Measurements from ENCODE around the gene PCP4. TPM values are rescaled to one million over a fixed set of nuclear protein-coding genes. Genes with fewer than 3 reads are reported as not detected.

Gene PCP4
- total RNA-seq, 2 donors from 2014 or later, result 0.99 to 6.5 TPM

DNA sequence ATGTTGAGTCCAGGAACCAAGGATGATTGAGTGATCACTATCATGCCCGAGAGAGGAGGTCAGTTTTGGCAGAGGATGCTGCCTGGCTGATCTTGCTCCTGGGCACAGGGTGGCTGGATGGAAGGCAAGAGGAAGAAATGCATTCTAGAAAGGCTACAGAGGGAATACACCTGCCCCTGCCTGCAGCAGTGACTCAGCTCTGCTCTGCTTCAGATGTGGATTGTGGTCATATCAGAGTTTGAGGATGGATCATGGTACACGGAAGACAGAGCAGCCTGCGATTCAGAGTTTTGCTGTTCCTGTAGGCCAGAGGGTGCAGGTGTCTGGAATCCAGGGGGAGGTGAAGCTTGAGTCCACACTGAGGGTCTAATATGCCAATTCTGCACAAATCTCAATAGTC is 37.2 kb downstream of the PCP4 start:
- TF ChIP-seq, protein P1, sequence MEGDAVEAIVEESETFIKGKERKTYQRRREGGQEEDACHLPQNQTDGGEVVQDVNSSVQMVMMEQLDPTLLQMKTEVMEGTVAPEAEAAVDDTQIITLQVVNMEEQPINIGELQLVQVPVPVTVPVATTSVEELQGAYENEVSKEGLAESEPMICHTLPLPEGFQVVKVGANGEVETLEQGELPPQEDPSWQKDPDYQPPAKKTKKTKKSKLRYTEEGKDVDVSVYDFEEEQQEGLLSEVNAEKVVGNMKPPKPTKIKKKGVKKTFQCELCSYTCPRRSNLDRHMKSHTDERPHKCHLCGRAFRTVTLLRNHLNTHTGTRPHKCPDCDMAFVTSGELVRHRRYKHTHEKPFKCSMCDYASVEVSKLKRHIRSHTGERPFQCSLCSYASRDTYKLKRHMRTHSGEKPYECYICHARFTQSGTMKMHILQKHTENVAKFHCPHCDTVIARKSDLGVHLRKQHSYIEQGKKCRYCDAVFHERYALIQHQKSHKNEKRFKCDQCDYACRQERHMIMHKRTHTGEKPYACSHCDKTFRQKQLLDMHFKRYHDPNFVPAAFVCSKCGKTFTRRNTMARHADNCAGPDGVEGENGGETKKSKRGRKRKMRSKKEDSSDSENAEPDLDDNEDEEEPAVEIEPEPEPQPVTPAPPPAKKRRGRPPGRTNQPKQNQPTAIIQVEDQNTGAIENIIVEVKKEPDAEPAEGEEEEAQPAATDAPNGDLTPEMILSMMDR (IDR thresholded peaks at IDR 0.05), result no peak

DNA sequence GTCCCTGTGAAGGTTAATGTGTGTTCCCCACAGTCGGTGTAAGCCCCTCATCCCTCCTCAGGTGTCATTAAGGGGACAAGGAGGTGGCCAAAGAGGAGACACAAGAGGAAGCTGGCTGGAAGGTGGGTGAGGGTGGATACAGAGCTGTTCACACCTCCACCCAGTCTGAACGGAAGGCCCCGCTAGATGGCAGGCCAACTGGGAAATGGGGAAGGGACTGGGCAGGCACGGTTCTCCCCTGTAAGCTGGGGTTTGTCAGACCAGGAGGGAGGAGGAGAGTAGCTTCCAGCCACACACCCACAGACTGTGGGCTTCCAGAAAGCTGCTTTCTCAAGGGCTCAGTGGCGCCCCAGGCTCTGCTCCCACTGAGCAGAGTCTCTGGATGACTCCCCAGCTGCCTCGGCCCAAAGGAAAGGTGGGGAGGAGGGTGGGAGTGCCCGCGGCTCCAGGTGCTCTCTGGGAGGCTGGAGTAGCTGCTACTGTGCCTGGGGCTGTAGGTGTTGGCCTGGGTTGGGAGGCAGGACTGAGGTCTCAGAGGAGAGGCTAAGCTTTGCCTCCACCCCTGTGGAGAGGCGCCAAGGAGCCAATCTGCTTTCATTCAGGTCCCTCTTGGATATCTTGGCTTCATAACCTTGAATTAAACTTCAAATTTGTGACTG is 41.2 kb downstream of the PCP4 start:
- H3K9ac ChIP-seq (ENCODE audit: low read depth in 2 of 2, low read length in 2 of 2), result no peak overlapping the region
- TF ChIP-seq, protein P1 (IDR thresholded peaks at IDR 0.05), result no peak
- H3K27me3 ChIP-seq, result no peaks in the 10 kb centered on the region
- no peaks in the 10 kb centered on the region for H3K9me3 ChIP-seq
- H3K27ac ChIP-seq, result no peak overlapping the region
- intact Hi-C loops (cut with DNase I), result no loop called here
- DNase-seq, result no peak
- H3K4me1 ChIP-seq, result no peaks in the 10 kb centered on the region
- no peak overlapping the region for H3K4me3 ChIP-seq
- H3K36me3 ChIP-seq, result no peaks in the 10 kb centered on the region

More for the DNA sequence above, 37.2 kb downstream of the PCP4 start:
- Histone ChIP-seq H3K27me3 (no peaks in the 10 kb centered on the region), H3K4me3 (no peak overlapping the region), H3K4me1 (no peaks in the 10 kb centered on the region), H3K9me3 (no peaks in the 10 kb centered on the region), H3K36me3 (no peaks in the 10 kb centered on the region), H3K27ac (no peak overlapping the region), H3K9ac (ENCODE audit: low read depth in 2 of 2, low read length in 2 of 2) (no peak overlapping the region)
- intact Hi-C loops (cut with DNase I), result no loop called here
- no peak for DNase-seq

DNA sequence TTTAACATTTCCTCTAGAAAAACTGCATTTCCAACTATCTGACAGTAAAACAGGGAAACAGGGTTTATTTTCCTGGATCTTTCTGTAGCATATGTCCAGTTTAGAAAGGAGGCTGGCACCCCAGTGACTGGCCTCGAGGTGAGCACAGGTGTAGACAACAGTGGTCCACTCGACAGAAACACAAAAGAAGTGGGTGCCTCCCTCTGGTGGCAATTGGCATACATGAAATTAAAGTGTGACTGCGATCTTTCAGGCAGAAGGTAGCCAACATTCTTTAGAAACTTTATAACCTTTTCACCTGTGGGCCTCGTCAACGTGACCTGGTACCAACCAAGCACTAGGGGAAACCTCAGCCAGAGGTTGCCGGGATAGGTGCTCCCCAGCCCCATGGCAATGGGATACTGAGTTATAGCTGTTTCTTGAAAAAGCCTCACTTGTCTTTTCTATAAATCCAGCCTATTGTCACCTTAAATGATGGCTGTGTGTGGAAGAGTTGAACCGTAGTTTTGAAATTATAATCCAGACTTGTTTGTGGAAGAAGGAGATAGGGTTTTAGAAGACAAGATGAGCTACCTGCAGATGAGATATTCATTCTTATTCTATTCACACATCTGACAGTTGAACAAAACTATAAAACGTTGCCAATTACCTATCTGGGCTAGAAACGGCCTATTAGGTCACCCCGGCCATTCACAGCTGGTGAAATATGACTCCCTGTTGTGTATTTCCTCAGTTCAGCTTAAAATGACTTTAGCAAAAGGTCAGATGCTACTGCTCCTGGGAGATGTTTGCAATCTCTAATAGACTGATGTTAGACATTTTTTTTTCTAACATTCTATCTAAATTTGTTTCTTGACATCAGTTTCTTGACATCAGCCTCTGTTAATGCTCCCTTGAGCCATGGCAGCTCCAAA is 44.3 kb downstream of the PCP4 start:
- Histone ChIP-seq H3K27ac (no peak overlapping the region), H3K4me3 (no peak overlapping the region), H3K36me3 (no peaks in the 10 kb centered on the region), H3K4me1 (no peaks in the 10 kb centered on the region), H3K27me3 (no peaks in the 10 kb centered on the region), H3K9me3 (no peaks in the 10 kb centered on the region), H3K9ac (ENCODE audit: low read depth in 2 of 2, low read length in 2 of 2) (no peak overlapping the region)
- intact Hi-C loops (cut with DNase I), result no loop called here
- no peak for DNase-seq
- TF ChIP-seq, protein P1 (IDR thresholded peaks at IDR 0.05), result no peak

DNA sequence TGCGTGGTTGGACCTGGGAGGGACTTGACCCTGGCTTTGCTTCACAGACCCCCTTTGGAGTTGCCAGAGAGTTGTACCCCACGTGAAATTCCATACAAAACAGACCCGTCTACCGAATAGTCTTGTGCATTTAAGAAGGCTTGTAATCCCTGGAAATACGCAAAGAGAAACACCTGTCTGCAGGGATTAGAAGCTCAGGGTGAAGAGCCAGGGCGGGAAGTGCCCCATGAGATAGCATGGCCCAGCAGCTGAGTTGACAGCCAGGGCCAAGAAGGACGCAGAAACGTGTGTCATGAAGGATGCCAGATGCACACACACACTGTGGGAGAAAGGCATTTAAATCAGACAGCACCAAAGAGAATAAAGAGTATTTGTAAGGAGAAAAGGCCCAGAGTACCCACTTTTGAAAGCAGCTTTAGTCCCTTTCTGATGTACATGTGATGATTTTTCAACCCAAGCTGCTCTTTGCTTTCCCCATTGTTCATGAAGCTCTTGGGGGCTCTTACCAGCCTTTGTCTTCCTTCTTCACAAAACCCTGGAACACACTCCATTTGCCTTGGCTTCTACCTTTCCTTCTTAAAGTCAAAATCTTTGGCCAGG is 46.6 kb downstream of the PCP4 start:
- intact Hi-C loops (cut with DNase I), result no loop called here
- H3K27me3 ChIP-seq, result no peaks in the 10 kb centered on the region
- no peaks in the 10 kb centered on the region for H3K36me3 ChIP-seq
- no peak overlapping the region for H3K27ac ChIP-seq
- no peak overlapping the region for H3K9ac ChIP-seq (ENCODE audit: low read depth in 2 of 2, low read length in 2 of 2)
- H3K4me1 ChIP-seq, result no peaks in the 10 kb centered on the region
- TF ChIP-seq, protein P1 (IDR thresholded peaks at IDR 0.05), result no peak
- H3K4me3 ChIP-seq, result no peak overlapping the region
- no peaks in the 10 kb centered on the region for H3K9me3 ChIP-seq
- no peak for DNase-seq

DNA sequence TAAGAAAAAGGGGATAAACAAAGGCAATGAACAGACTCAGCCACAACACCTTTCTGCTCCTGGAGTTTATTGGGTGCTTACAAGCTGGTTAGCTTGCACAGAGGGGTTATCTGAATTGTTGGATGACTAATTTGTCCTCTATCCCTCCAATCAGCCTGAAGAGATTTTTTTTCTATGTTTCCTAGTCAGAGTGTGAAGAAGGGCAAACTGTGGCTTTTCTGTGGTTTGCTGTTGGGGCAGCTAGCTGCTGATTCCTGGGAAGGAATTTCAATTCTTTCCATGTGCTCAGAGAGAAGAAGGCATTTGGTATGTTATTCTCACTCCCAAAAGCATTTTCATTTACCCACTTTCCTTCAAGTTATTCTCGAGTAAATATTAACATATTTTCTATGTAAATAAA is 48.6 kb downstream of the PCP4 start:
- Histone ChIP-seq H3K9me3 (no peaks in the 10 kb centered on the region), H3K36me3 (no peaks in the 10 kb centered on the region), H3K27ac (no peak overlapping the region), H3K4me1 (no peaks in the 10 kb centered on the region), H3K4me3 (no peak overlapping the region), H3K9ac (ENCODE audit: low read depth in 2 of 2, low read length in 2 of 2) (no peak overlapping the region), H3K27me3 (no peaks in the 10 kb centered on the region)
- TF ChIP-seq, protein P1 (IDR thresholded peaks at IDR 0.05), result no peak
- no peak for DNase-seq
- intact Hi-C loops (cut with DNase I), result no loop called here
